ENCODE measurements around the gene KAZN. TPM values are rescaled to one million over a fixed set of nuclear protein-coding genes. Genes with fewer than 3 reads are reported as not detected.

Gene KAZN
- total RNA-seq, 2 donors from 2014 or later: 3.4 to 12.2 TPM

- ATAC-seq: no peak
- H3K36me3 ChIP-seq (replicated peaks in 1 of 2; ENCODE audit: insufficient read depth in 1 of 2, low read depth in 2 of 2): no peaks in the 10 kb centered on the region
- H3K9me3 ChIP-seq: no peaks in the 10 kb centered on the region
- no peak for DNase-seq
- H3K4me3 ChIP-seq: no peak overlapping the region
- no peaks in the 10 kb centered on the region for H3K4me1 ChIP-seq
- H3K27me3 ChIP-seq: no peaks in the 10 kb centered on the region
- H3K27ac ChIP-seq: no peak overlapping the region
- TF ChIP-seq CTCF (IDR thresholded peaks at IDR 0.05) (no peak), POLR2A (IDR thresholded peaks at IDR 0.05) (no peak)
- intact Hi-C loops (cut with DNase I): no loop called here
- 68 to 85% methylated on average over 2 of the region's 2 CpGs for WGBS, 2 donors
Observed at GRCh38 chr1:15011160-15011559, 412.7 kb downstream of the KAZN start.

DNA sequence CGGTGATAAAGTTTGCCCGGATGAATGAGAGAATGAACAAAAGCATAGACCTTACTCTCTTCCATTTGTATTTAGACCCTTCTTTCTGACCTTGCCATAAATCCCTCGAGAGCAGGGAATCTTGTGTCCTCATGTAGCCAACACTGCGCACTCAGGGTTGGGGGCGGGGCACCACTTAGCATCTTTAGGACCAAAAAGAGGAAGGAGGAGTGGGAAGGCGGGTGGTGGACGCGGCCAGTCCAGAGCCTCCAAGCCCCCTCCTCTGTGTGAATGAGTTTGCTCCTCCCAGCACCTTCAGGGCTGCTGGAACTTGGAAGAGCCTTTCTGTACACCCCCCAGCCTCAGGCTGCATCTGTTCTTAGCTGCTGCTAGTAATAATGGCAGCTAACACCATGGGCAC, 413.2 kb downstream of the KAZN start:
- no peak for DNase-seq
- TF ChIP-seq CTCF (IDR thresholded peaks at IDR 0.05): no peak
- no peak for TF ChIP-seq POLR2A (IDR thresholded peaks at IDR 0.05)
- intact Hi-C loops (cut with DNase I): no loop called here
- Histone ChIP-seq H3K4me3 (no peak overlapping the region), H3K27ac (no peak overlapping the region), H3K36me3 (replicated peaks in 1 of 2; ENCODE audit: insufficient read depth in 1 of 2, low read depth in 2 of 2) (no peaks in the 10 kb centered on the region), H3K9me3 (no peaks in the 10 kb centered on the region), H3K27me3 (no peaks in the 10 kb centered on the region), H3K4me1 (no peaks in the 10 kb centered on the region)
- WGBS, 2 donors: 86 to 95% methylated on average over 8 of the region's 8 CpGs
- ATAC-seq: no peak

GRCh38 chr1:15012822-15013221, 414.3 kb downstream of the KAZN start:
- ATAC-seq (no peak), DNase-seq (no peak)
- intact Hi-C loops (cut with DNase I): no loop called here
- Histone ChIP-seq H3K4me1 (no peaks in the 10 kb centered on the region), H3K4me3 (no peak overlapping the region), H3K27ac (no peak overlapping the region), H3K9me3 (no peaks in the 10 kb centered on the region), H3K27me3 (no peaks in the 10 kb centered on the region), H3K36me3 (replicated peaks in 1 of 2; ENCODE audit: insufficient read depth in 1 of 2, low read depth in 2 of 2) (no peaks in the 10 kb centered on the region)
- TF ChIP-seq POLR2A (IDR thresholded peaks at IDR 0.05) (no peak), CTCF (IDR thresholded peaks at IDR 0.05) (no peak)
- WGBS, 2 donors: 74 to 83% methylated on average over 6 to 8 of the region's 8 CpGs

DNA sequence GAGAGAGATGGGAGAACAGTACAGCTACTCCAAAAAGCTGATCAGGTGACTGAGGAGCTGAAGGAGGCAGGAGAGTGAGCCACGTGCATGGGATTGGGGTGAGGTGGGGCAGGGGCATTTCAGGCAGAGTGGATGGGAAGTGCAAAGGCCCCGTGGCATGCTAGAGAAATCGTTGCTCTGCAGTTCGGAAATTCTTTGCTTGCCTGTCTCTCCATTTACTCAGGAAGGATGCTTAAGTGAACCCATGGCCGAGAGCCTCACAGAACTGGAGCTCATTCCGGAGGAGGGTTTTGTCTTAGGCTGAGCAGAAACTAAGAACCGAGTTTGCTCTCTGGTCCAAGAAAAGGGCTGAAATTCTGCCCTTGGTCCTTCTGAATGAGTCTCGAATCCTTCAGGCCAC, 415.3 kb downstream of the KAZN start:
- Histone ChIP-seq H3K27ac (no peak overlapping the region), H3K36me3 (replicated peaks in 1 of 2; ENCODE audit: insufficient read depth in 1 of 2, low read depth in 2 of 2) (no peaks in the 10 kb centered on the region), H3K9me3 (no peaks in the 10 kb centered on the region), H3K4me1 (no peaks in the 10 kb centered on the region), H3K4me3 (no peak overlapping the region), H3K27me3 (no peaks in the 10 kb centered on the region)
- WGBS, 2 donors: 78 to 81% methylated on average over 8 of the region's 8 CpGs
- intact Hi-C loops (cut with DNase I): no loop called here
- TF ChIP-seq CTCF (IDR thresholded peaks at IDR 0.05): no peak
- TF ChIP-seq POLR2A (IDR thresholded peaks at IDR 0.05): no peak
- no peak for ATAC-seq
- no peak for DNase-seq

GRCh38 chr1:15014516-15014915, 416.0 kb downstream of the KAZN start:
- peak in 1 of 4 donors; percentile 33 for DNase-seq
- TF ChIP-seq CTCF (IDR thresholded peaks at IDR 0.05) (no peak), POLR2A (IDR thresholded peaks at IDR 0.05) (no peak)

More at GRCh38 chr1:15014516-15014915, 416.0 kb downstream of the KAZN start:
- no peak for ATAC-seq
- H3K36me3 ChIP-seq (replicated peaks in 1 of 2; ENCODE audit: insufficient read depth in 1 of 2, low read depth in 2 of 2): no peaks in the 10 kb centered on the region
- H3K4me1 ChIP-seq: no peaks in the 10 kb centered on the region
- 49 to 50% methylated on average over 10 of the region's 10 CpGs for WGBS, 2 donors
- no peak overlapping the region for H3K4me3 ChIP-seq
- H3K9me3 ChIP-seq: no peaks in the 10 kb centered on the region
- no peaks in the 10 kb centered on the region for H3K27me3 ChIP-seq
- no peak overlapping the region for H3K27ac ChIP-seq
- intact Hi-C loops (cut with DNase I): no loop called here

All from body of pancreas (tissue), 4 donors.